Endothelial cell of umbilical vein (primary cell): ENCODE data around the gene PLEKHG4B. TPM values are rescaled to one million over a fixed set of nuclear protein-coding genes. Genes with fewer than 3 reads are reported as not detected.

Experiments
- BruUV-seq: library from RNA; stranded (reverse); fragments of 400-500 nt; replicated peaks from 2 replicates; lab custom pipeline; 2021; lab: Mats Ljungman, UMichigan
- CTCF ChIA-PET: fragments of 300-600, 350-600 bp; sonication (Branson Sonifier 250); formaldehyde crosslinking; loops from one replicate; lab custom pipeline; 2021; ENCODE audit warnings: antibody characterized with exemption, inconsistent platforms; lab: Charles Lee
- POLR2A ChIA-PET: fragments of 300-600, 350-600 bp; sonication (Branson Sonifier 250); formaldehyde crosslinking; loops from one replicate; lab custom pipeline; 2021; ENCODE audit warnings: antibody characterized with exemption, inconsistent platforms; lab: Charles Lee
- DNase-seq: peaks from one replicate; pipeline ENCODE4 v3.0.0-alpha.2; 2011; ENCODE audit warnings: low read depth, low spot score
- FAIRE-seq: peaks from 2 replicates; lab custom pipeline; 2011; peaks lifted over from hg19 to GRCh38; lab: Jason Lieb, UNC
- H2AFZ ChIP-seq: 2 replicates; pipeline ENCODE4 v1.6.0; 2012; ENCODE audit warnings: low read depth, low read length, control low read depth, inconsistent platforms
- H3K27ac ChIP-seq: 2 replicates; pipeline ENCODE4 v1.5.1; 2011; ENCODE audit warnings: low read depth, mild to moderate bottlenecking, control low read depth, low read length, moderate library complexity; ENCODE audit not compliant: insufficient read depth
- H3K27me3 ChIP-seq, 2 experiments: 2 replicates each; pipeline versions ENCODE4 v1.6.0 to v1.6.1; 2011; ENCODE audit warnings: low read length in 2 of 2, mixed read lengths in 1 of 2; ENCODE audit not compliant: control insufficient read depth in 2 of 2, insufficient read depth in 2 of 2
- H3K36me3 ChIP-seq, 2 experiments: 2 replicates in 1 of 2; 3 replicates in 1 of 2; pipeline ENCODE4 v1.5.1; 2011; ENCODE audit warnings: low read length in 2 of 2, mild to moderate bottlenecking in 1 of 2, moderate library complexity in 1 of 2; ENCODE audit not compliant: control insufficient read depth in 2 of 2, insufficient read depth in 2 of 2; ENCODE audit errors: extremely low read depth in 1 of 2
- H3K4me1 ChIP-seq: 3 replicates; pipeline ENCODE4 v1.5.1; 2011; ENCODE audit warnings: mild to moderate bottlenecking, low read length; ENCODE audit not compliant: control insufficient read depth, insufficient read depth; ENCODE audit errors: extremely low read depth
- H3K4me2 ChIP-seq: 2 replicates; pipeline ENCODE4 v1.6.1; 2011; ENCODE audit warnings: low read length, control low read depth, mixed read lengths; ENCODE audit not compliant: insufficient read depth
- H3K4me3 ChIP-seq, 3 experiments: fragments of 200-600 bp in 1 of 3; sonication (generic), shearing (Covaris generic) in 1 of 3; replicated peaks in 1 of 3; 2 replicates each; pipeline ENCODE4 v1.5.1; 2011 to 2016; ENCODE audit warnings: control low read depth in 3 of 3, low read length in 3 of 3, mild to moderate bottlenecking in 2 of 3, inconsistent platforms in 1 of 3, low read depth in 1 of 3, moderate library complexity in 1 of 3; ENCODE audit not compliant: insufficient read depth in 1 of 3
- H3K79me2 ChIP-seq: 2 replicates; pipeline ENCODE4 v1.6.0; 2012; ENCODE audit warnings: low read length, inconsistent platforms; ENCODE audit not compliant: control insufficient read depth, insufficient read depth
- H3K9ac ChIP-seq: replicated peaks from 2 replicates; pipeline ENCODE3; 2011; ENCODE audit warnings: low read length, control low read depth; ENCODE audit not compliant: insufficient read depth; ENCODE audit errors: extremely low read depth
- H3K9me1 ChIP-seq: replicated peaks from 3 replicates; pipeline ENCODE4 v1.6.0; 2011; ENCODE audit warnings: mild to moderate bottlenecking, low read length; ENCODE audit not compliant: control insufficient read depth, insufficient read depth; ENCODE audit errors: extremely low read depth
- H3K9me3 ChIP-seq: replicated peaks from 2 replicates; pipeline ENCODE4 v1.5.1; 2012; ENCODE audit warnings: low read length, inconsistent platforms; ENCODE audit not compliant: control insufficient read depth, insufficient read depth
- H4K20me1 ChIP-seq: replicated peaks from 2 replicates; pipeline ENCODE3; 2011; ENCODE audit warnings: mild to moderate bottlenecking, low read length; ENCODE audit not compliant: control insufficient read depth, insufficient read depth; ENCODE audit errors: extremely low read depth
- EZH2 ChIP-seq: IDR thresholded peaks from 2 replicates; pipeline ENCODE4 v1.6.1; 2012; ENCODE audit warnings: borderline replicate concordance, low read depth, mild to moderate bottlenecking, moderate library complexity, low read length, inconsistent platforms; ENCODE audit not compliant: severe bottlenecking
- FOS ChIP-seq: IDR thresholded peaks from 2 replicates; pipeline ENCODE4 v1.6.1; 2011; ENCODE audit warnings: mild to moderate bottlenecking, low read length, moderate library complexity, borderline replicate concordance; ENCODE audit not compliant: insufficient read depth
- GATA2 ChIP-seq: IDR thresholded peaks from 2 replicates; pipeline ENCODE4 v1.7.0; 2011; ENCODE audit warnings: low read depth, mild to moderate bottlenecking, moderate library complexity, mixed read lengths, low read length; ENCODE audit not compliant: insufficient read length, insufficient read depth
- JUN ChIP-seq: IDR thresholded peaks from 2 replicates; pipeline ENCODE4 v1.6.1; 2011; ENCODE audit warnings: borderline replicate concordance, low read depth; ENCODE audit not compliant: insufficient read length, insufficient read depth
- MYC ChIP-seq: IDR thresholded peaks from one replicate; pipeline ENCODE4 v1.6.1; 2011; ENCODE audit warnings: mild to moderate bottlenecking, low read depth, low read length
- POLR2A ChIP-seq: IDR thresholded peaks from 2 replicates; pipeline ENCODE4 v1.6.1; 2012; ENCODE audit warnings: low read depth, mild to moderate bottlenecking, control low read depth, low read length
- POLR2AphosphoS5 ChIP-seq: IDR thresholded peaks from 2 replicates; pipeline ENCODE4 v1.6.1; 2012; ENCODE audit warnings: low read depth, mild to moderate bottlenecking, control low read depth, low read length, moderate library complexity; ENCODE audit not compliant: insufficient read depth
- dilution Hi-C: fragments of 300-500 bp; cut with MboI; formaldehyde crosslinking; loops from one replicate; pipeline ENCODE4 v1.15.0; 2019; ENCODE audit warnings: low sequenced_read_pairs; ENCODE audit not compliant: extremely low pct_ligation_motif_present
- intact Hi-C: fragments of 100-400 bp; cut with micrococcal nuclease; formaldehyde crosslinking; loops from one replicate; pipeline ENCODE4 v1.10.0; 2022
- polyA plus RNA-seq, 4 experiments: library from polyadenylated mRNA; depleted of rRNA in 3 of 4; stranded (reverse) in 3 of 4; unstranded in 1 of 4; fragments of >200 nt; gene quantifications; 2 replicates each; pipeline versions ENCODE4 v1.2.1 to v1.2.3, GENCODE V29; 2011 to 2012; ENCODE audit warnings: missing spikeins in 1 of 4
- total RNA-seq: library from RNA; stranded (reverse); gene quantifications from 2 replicates; pipeline ENCODE4 v1.2.3, GENCODE V29; 2021
- TF ChIP-seq, protein P1 (sequence below), 2 donors: IDR thresholded peaks; 1 replicate in 1 of 2; 2 replicates in 1 of 2; pipeline ENCODE4 v1.5.1; 2011; ENCODE audit warnings: low read length in 2 of 2, mild to moderate bottlenecking in 2 of 2, moderate library complexity in 2 of 2, control low read depth in 1 of 2, inconsistent platforms in 1 of 2, low read depth in 1 of 2; ENCODE audit not compliant: insufficient read depth in 1 of 2; ENCODE audit errors: extremely low read depth in 1 of 2
- TF ChIP-seq, protein P2 (sequence below): IDR thresholded peaks from 2 replicates; pipeline ENCODE4 v1.6.1; 2011; ENCODE audit not compliant: insufficient read depth, insufficient read length

The PLEKHG4B gene
- total and polyA plus RNA-seq, 2 donors (not counting 3 experiments of a cell fraction or from before 2014, with no cell fraction given): not detected

DNA sequence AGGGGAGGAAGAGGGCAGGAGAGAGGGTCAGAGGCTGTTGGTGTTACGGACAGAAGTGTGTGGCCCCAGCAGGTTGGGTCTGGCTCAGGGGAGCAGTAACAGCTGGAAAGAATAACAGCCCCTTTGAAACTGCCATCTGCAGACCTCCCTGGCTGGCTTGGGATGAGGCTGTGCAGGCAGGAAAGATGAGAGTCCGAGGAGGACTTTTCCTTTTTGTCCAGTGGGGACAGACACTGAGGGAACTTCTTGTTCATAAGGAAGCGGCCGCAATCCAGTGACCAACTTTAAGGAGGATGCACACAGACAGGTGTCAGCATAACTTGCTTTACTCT lies 14.8 kb upstream of the PLEKHG4B start:
- TF ChIP-seq, protein P1, sequence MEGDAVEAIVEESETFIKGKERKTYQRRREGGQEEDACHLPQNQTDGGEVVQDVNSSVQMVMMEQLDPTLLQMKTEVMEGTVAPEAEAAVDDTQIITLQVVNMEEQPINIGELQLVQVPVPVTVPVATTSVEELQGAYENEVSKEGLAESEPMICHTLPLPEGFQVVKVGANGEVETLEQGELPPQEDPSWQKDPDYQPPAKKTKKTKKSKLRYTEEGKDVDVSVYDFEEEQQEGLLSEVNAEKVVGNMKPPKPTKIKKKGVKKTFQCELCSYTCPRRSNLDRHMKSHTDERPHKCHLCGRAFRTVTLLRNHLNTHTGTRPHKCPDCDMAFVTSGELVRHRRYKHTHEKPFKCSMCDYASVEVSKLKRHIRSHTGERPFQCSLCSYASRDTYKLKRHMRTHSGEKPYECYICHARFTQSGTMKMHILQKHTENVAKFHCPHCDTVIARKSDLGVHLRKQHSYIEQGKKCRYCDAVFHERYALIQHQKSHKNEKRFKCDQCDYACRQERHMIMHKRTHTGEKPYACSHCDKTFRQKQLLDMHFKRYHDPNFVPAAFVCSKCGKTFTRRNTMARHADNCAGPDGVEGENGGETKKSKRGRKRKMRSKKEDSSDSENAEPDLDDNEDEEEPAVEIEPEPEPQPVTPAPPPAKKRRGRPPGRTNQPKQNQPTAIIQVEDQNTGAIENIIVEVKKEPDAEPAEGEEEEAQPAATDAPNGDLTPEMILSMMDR (IDR thresholded peaks at IDR 0.05; ENCODE audit: extremely low read depth in 1 of 2, insufficient read depth in 1 of 2, low read depth in 1 of 2, low read length in 2 of 2): no peak
- TF ChIP-seq GATA2: no peak
- no peak for TF ChIP-seq MYC
- no peak for TF ChIP-seq EZH2
- intact Hi-C loops: no loop called here
- Histone ChIP-seq H3K4me3 (no peak overlapping the region), H3K4me2 (no peak overlapping the region), H3K36me3 (no peaks in the 10 kb centered on the region), H3K27ac (no peak overlapping the region), H4K20me1 (no peaks in the 10 kb centered on the region), H2AFZ (no peak overlapping the region), H3K4me1 (no peaks in the 10 kb centered on the region), H3K9me3 (no peaks in the 10 kb centered on the region), H3K27me3 (peaks cover 0 to 2% of the 10 kb centered on the region in 2 experiments), H3K9ac (no peak overlapping the region), H3K9me1 (no peaks in the 10 kb centered on the region), H3K79me2 (no peaks in the 10 kb centered on the region)
- DNase-seq (no peak), FAIRE-seq (no peak)
- CTCF ChIA-PET: interaction anchor here (0.5 kb wide), 1 partner anchor 256 kb away, joined by 3 read pairs; no protein-coding TSS in a partner anchor
- dilution Hi-C loops: no loop called here
- BruUV-seq: no TSS peak
- POLR2A ChIA-PET: no interaction called here

DNA sequence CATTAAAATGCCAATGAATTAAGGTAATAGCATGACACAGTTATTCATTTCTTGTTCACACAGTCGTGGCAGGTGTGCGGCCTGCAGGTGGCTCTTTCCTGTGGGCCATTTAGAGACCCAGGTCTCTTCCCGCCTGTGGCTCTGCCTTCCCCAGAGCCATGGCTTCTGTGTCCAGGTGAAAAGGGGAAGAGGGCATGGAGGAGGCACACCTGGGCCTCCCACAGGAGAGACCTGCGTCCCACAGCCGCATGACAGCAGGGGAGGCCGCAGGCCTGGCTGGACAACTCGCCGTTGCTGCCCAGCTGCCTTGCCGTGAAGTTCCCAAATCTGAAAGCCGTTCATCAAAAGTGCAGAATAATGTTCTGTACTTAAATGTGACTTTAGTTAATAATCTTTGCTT lies 14.4 kb upstream of the PLEKHG4B start:
- Histone ChIP-seq H3K9me1 (no peaks in the 10 kb centered on the region), H3K36me3 (no peaks in the 10 kb centered on the region), H3K27me3 (peaks cover 0 to 2% of the 10 kb centered on the region in 2 experiments), H3K79me2 (no peaks in the 10 kb centered on the region), H3K27ac (no peak overlapping the region), H3K4me1 (no peaks in the 10 kb centered on the region), H4K20me1 (no peaks in the 10 kb centered on the region), H3K4me3 (no peak overlapping the region), H2AFZ (no peak overlapping the region), H3K9me3 (no peaks in the 10 kb centered on the region), H3K9ac (no peak overlapping the region), H3K4me2 (no peak overlapping the region)
- ChIA-PET POLR2A (no interaction called here), CTCF (no interaction called here)
- no peak for FAIRE-seq
- TF ChIP-seq POLR2A (no peak), JUN (no peak), GATA2 (no peak), MYC (no peak), FOS (no peak), POLR2AphosphoS5 (no peak), EZH2 (no peak)
- TF ChIP-seq, protein P1 (IDR thresholded peaks at IDR 0.05; ENCODE audit: extremely low read depth in 1 of 2, insufficient read depth in 1 of 2, low read depth in 1 of 2, low read length in 2 of 2): no peak
- TF ChIP-seq, protein P2, sequence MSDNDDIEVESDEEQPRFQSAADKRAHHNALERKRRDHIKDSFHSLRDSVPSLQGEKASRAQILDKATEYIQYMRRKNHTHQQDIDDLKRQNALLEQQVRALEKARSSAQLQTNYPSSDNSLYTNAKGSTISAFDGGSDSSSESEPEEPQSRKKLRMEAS: no peak
- BruUV-seq: no TSS peak
- intact Hi-C loops: no loop called here
- dilution Hi-C loops: no loop called here
- DNase-seq: no peak
